Measurements from ENCODE around the gene SYT1.

The SYT1 gene

DNA sequence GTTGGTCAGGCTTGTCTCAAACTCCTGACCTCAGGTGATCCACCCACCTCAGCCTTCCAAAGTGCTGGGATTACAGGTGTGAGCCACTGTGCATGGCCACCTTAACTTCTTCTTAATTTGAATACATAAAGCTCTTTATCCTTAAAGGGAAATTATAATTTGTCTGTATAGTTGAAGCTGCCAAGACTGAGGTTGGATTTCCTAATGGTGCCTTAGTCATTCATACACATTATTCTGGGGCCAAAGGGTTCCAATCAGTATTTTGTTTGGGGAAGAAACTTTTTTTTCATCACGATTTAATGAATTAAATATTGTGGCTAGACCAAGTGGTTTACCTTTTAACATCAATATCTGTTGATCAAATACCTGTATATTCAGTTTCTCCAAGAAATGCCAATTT is 135.9 kb downstream of the SYT1 start:
- TF ChIP-seq, protein P1, sequence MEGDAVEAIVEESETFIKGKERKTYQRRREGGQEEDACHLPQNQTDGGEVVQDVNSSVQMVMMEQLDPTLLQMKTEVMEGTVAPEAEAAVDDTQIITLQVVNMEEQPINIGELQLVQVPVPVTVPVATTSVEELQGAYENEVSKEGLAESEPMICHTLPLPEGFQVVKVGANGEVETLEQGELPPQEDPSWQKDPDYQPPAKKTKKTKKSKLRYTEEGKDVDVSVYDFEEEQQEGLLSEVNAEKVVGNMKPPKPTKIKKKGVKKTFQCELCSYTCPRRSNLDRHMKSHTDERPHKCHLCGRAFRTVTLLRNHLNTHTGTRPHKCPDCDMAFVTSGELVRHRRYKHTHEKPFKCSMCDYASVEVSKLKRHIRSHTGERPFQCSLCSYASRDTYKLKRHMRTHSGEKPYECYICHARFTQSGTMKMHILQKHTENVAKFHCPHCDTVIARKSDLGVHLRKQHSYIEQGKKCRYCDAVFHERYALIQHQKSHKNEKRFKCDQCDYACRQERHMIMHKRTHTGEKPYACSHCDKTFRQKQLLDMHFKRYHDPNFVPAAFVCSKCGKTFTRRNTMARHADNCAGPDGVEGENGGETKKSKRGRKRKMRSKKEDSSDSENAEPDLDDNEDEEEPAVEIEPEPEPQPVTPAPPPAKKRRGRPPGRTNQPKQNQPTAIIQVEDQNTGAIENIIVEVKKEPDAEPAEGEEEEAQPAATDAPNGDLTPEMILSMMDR (IDR thresholded peaks at IDR 0.05; ENCODE audit: insufficient read depth, missing control alignments): no peak
- FAIRE-seq (no peak), DNase-seq (ENCODE audit: insufficient read length, low spot score) (no peak)

DNA sequence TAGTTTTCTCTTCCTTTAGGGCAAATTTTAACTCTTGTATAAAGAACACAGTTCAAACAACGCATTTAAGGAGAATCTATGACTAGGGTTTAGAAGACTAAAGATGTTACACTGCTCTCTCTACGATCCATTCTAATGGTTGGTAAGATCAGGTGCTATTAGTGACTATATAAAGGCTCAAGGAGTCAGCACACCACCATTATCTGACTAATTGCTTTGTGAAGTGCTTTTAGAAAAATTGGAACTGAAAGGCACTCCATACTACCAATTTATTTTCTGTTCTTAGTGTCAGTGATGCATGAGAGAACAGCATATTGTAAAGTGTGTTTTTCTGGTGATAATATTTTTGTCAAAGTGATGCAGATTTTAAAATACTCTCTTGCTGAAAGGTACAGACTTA is 136.8 kb downstream of the SYT1 start:
- DNase-seq (ENCODE audit: insufficient read length, low spot score) (no peak), FAIRE-seq (peak; percentile 81)
- TF ChIP-seq, protein P1 (IDR thresholded peaks at IDR 0.05; ENCODE audit: insufficient read depth, missing control alignments): no peak

GRCh38 chr12:79006306-79006705 is 141.7 kb downstream of the SYT1 start:
- DNase-seq (ENCODE audit: insufficient read length, low spot score): no peak
- peak; percentile 56 for FAIRE-seq
- TF ChIP-seq, protein P1 (IDR thresholded peaks at IDR 0.05; ENCODE audit: insufficient read depth, missing control alignments): peak; percentile 29

DNA sequence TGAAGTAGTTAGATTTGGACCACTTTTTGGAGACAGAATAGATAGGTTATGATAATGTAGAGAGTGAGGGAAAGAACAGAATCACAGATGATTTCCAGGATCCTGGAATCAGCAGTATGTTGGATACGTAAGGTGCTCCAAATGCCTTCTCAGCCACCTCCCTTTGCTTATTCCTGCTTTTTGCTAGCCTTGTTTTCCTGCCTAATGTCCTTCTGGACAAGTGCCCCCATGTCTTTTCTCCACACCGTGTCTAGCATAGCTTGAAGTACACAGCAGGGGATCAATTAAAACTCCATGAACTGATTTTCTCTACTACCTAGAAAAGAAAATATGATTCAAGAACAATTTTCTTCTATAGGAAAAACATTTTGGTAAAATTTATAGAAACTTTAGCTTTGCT is 144.0 kb downstream of the SYT1 start:
- DNase-seq (ENCODE audit: insufficient read length, low spot score) (no peak), FAIRE-seq (no peak)
- TF ChIP-seq, protein P1 (IDR thresholded peaks at IDR 0.05; ENCODE audit: insufficient read depth, missing control alignments): no peak

DNA sequence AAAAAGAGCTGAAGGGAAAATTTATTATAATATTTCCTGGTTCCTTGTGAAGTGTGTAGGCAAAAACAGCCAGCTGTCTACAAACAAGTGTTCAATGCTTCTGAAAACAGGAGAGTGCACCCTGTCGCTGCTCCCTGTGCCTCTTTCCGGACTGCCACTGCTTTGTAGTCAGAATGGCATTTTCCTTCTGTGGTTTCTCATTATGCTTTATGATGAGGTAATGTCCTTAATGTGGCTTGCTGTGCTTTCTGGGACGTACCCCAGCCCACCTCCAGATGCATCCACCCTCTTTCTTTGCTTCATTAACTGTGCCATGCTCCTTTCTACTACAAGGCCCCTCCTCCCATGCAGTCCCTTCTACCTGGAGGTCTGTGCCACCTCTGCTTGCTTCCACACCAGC is 148.1 kb downstream of the SYT1 start:
- FAIRE-seq: no peak
- DNase-seq (ENCODE audit: insufficient read length, low spot score): no peak
- TF ChIP-seq, protein P1 (IDR thresholded peaks at IDR 0.05; ENCODE audit: insufficient read depth, missing control alignments): no peak

DNA sequence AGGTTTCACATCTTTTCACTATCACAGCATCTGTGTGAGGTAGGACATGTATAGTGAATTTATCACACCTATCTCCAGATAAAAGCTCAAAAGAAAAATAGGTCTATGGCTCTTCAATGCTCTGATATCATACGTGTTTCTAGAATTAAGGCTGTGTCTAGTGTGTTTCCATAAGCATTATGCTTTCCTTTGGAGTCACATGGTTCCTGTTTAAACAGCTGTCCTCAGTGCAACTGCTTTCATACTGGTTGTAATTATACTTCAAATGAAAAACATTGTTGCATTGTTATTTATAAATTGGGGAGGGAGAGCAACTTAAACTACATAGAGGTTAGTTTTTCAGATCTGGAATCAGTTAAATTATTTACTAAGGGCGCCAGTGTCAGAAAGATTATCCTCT is 151.6 kb downstream of the SYT1 start:
- DNase-seq (ENCODE audit: insufficient read length, low spot score): no peak
- TF ChIP-seq, protein P1 (IDR thresholded peaks at IDR 0.05; ENCODE audit: insufficient read depth, missing control alignments): no peak

GRCh38 chr12:79019672-79020071 is 155.1 kb downstream of the SYT1 start:
- no peak for FAIRE-seq
- TF ChIP-seq, protein P1 (IDR thresholded peaks at IDR 0.05; ENCODE audit: insufficient read depth, missing control alignments): no peak
- DNase-seq (ENCODE audit: insufficient read length, low spot score): no peak

More for the DNA sequence above, 151.6 kb downstream of the SYT1 start:
- FAIRE-seq: no peak

All from D721Med (cell line).